NCI-H2227 (cell line): ENCODE data around the gene ADH6.
"Not testable (repeated sequence)": the region's sequence is repeated elsewhere in the genome, so short reads cannot be mapped to it uniquely, and the experiment has no call there.

Source experiments
- DNase-seq: peaks from one replicate; lab custom pipeline; 2025; ENCODE audit not compliant: unreplicated experiment; lab: John Stamatoyannopoulos, UW

The ADH6 gene

DNA sequence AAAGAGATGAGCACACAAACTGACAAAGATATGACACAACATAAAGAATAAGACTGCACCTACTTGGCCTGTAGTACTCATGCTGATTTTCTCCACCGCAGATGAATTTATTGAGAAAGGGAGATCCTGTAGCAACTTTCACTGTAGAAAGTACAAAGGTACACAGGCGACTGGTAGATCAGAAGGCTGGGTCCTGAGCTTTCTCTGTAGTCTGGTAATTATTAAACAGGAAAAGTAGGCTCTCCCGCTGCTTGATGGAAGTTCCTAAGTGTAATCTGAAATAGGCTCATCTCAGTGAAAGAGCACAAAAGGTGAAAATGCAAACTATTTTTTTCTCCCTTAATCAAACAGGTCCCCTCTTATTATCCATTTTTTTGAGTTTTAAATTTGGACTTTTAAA, at the start of gene ADH6:
Gene ADH6, minus strand, starts transcription at position 175 of the 400 bp plus-strand sequence. Its CDS starts 94 bp downstream, at position 81.
- DNase-seq, result no peak

- no peak for DNase-seq
Observed at GRCh38 chr4:99264927-99265326, 45.9 kb upstream of the ADH6 start.

GRCh38 chr4:99252746-99253145, 33.7 kb upstream of the ADH6 start:
- DNase-seq, result no peak

DNA sequence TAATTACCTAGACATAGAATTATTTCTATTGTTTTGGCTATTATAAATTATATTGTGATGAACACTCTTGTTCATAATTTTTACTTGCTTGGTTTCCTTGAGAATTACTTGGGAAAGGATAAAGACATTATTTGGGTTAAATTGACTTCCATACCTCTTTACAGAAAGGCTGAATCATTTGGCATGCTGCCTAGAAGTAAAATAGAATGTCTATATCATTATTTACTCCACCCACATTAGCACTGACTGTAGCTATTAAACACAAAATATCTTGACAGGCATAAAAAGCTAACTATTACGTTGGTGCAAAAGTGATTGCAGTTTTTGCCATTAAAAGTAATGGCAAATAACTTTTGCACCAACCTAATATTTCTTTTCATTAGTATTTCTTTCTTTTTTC, 29.7 kb upstream of the ADH6 start:
- DNase-seq, result no peak

- no peak for DNase-seq
Observed at GRCh38 chr4:99235955-99236354, 16.9 kb upstream of the ADH6 start.

DNA sequence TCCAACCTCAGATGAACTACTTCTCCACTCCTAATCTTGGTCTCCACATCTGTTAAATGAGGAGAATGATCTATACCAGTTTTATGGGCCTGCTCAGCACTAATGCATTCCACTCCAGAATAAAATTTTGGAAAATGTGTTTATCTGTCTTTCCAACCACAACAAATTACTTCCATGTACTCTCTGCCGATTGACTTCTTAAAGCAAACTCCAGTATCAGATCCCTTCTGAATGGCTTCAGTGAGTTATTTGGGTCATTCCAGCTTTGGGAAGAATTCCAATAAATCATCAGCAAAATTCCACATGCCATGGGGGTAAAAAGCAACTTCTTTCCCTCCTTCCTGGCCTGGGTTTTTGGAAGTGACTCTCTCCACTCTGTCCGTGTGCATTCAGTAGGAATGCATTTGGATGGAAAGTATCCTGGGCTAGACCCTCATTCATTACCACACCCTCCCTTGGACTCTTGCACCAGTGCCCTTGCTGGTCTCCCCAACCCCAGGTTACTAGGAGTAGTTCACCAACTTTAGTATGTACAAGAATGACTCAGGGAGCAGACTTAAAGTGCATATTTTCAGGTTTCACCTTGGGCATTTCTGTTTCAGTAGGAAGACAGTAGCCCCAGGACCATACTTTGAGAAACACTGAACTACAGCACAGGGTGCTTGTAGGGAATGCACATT, 15.4 kb upstream of the ADH6 start:
- DNase-seq, result no peak

- DNase-seq, result not testable (repeated sequence)
Observed at GRCh38 chr4:99233397-99233796, 14.4 kb upstream of the ADH6 start.

GRCh38 chr4:99228706-99229105, 9.7 kb upstream of the ADH6 start:
- DNase-seq, result not testable (repeated sequence)

DNA sequence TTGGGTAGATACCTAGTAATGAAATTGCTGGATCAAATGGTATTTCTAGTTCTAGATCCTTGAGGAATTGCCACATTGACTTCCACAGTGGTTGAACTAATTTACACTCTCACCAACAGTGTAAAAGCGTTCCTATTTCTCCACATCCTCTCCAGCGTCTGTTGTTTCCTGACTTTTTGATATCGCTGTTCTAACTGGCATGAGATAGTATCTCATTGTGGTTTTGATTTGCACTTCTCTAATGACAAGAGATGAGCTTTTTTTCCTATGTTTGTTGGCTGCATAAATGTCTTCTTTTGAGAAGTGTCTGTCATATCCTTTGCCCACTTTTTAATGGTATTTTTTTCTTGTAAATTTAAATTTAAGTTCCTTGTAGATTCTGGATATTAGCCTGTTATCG, 8.6 kb upstream of the ADH6 start:
- not testable (repeated sequence) for DNase-seq

GRCh38 chr4:99221980-99222379, 2.9 kb upstream of the ADH6 start:
- no peak for DNase-seq

DNA sequence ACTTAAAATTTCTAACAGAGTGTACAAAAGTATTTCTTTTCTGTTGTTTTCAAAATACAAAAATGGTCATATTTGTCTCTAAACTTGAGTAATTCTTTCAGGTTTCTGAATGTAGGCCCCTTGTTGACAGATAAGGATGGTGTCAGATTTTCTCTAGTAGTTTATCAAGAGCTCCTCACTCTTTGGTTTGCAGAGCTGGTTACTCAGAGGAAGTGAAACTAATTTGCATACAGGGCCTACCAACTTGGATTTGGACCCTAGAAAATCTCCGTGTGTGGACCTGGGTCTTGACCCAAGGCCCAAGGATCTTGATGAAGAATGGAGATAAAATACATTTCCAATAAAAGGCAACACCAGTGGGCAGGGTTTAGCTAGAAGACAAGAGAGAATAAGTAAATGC, 433 bp upstream of the ADH6 start:
- no peak for DNase-seq

DNA sequence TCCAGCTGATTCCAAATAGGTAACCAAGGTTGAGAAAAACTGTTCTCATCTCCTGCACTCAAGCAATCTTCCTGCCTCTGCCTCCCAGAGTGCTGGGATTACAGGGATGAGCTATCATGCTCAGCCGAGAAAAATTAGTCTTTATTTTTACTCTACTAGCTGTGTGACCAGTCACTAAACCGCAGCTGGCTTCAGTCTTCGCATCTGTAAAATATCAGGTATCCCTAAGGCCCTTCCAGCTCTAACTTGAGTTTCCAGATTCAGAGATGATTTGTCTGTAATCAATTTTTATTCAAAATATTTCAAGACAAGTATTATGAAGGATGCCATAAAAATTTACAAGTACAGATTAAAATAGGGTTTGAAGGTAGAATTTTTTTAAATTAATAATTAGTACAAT, 3.5 kb downstream of the ADH6 start:
- no peak for DNase-seq

- no peak for DNase-seq
Observed at GRCh38 chr4:99210789-99211188, 8.3 kb downstream of the ADH6 start.

DNA sequence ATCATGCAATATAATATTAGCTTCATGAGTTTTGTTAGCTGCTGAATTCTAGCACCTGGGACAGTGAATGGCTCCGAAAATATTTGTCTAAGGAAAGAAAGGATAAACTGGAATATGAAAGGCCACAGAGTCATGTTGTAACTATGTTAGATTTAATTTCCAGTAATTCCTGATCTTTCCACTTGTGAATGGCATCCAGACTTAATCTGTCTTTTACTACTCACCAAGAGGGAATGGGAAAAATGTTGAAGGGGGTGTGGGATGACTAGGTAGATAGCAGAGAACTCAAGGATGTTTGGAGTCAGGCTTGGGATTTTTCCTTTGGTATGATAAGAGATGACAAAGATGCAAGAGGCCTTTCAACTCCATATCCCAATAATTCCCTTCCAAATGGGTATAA, 9.4 kb downstream of the ADH6 start:
- no peak for DNase-seq

DNA sequence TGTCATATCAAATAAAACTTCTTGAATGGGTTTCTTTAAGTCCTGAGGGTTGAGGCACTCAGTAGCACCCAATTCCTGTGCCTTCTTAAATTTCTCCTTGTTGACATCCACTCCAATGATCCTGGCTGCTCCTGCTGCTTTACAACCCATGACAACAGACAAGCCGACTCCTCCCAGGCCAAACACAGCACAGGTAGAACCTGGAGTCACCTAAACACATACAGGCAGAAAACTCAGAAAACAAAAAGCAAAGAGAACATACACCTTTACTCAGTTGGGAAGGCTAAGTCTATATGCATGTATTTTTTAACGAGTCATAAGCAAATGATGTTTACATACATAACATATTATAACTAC, 10.3 kb downstream of the ADH6 start:
- DNase-seq, result no peak

- DNase-seq, result no peak
Observed at GRCh38 chr4:99207911-99208718, 10.9 kb downstream of the ADH6 start.

DNA sequence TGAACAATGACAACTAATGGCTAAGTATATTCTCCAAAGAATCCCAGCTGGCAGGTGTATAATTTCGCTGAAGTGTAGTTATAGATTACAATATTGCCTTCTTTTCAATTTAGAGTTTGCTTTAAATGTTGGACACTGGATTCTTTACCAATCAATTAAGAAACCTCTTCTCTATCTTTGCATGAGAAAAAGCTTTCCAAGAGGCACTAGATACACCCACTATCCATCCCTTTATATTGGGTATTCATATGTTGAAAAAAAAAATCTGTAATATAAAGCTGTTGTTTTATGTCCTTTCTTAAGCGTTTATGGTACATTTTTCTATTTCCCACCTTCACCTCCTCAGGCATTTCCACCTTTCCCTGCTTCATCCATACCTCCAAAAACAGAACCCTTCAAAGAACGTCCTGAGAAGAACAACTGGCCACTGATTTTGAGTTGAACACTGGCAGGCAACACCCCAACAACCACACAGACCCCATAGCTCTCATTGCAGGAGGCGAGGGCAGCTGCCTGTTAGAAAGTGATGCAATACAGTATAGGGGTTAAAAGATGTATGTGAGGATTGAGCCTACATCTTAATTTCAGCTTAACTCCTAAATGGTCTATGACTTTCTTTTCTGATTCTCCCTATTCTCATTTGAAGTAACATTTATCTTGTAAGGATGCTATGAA, 11.8 kb downstream of the ADH6 start:
- DNase-seq, result no peak

GRCh38 chr4:99205153-99205979, 13.7 kb downstream of the ADH6 start:
- DNase-seq, result no peak

DNA sequence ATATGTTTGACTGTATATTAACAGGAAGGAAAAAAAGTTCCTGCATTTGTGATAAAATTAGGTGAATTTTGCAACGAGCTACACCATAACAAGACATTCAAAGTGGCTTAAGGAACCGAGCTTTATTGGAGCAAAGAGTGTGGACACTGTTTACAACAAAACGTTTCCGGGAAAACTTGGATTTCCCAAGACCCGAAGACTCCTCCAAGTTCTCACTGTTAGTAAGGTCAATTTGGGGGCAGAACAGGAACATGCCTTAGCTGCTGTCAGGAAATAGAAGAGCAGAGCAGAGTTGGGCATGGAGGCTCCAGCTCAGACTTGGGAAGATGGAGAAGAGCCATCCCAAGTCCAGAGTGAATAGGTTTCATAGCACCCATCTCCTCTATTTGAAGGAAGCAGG, 16.5 kb downstream of the ADH6 start:
- DNase-seq, result no peak

GRCh38 chr4:99202094-99202493, 17.0 kb downstream of the ADH6 start:
- DNase-seq, result no peak

- no peak for DNase-seq
Observed at GRCh38 chr4:99201690-99202089, 17.4 kb downstream of the ADH6 start.
